Neural progenitor cell (in vitro differentiated cells): ENCODE results near the gene NBDY. TPM values are rescaled to one million over a fixed set of nuclear protein-coding genes. Genes with fewer than 3 reads are reported as not detected.
A peak's percentile ranks its signal among the peaks of the same experiment; 100 is the strongest.
"Not testable (repeated sequence)": the region's sequence is repeated elsewhere in the genome, so short reads cannot be mapped to it uniquely, and the experiment has no call there.

Experiments used
- DNase-seq: peaks from one replicate; pipeline ENCODE4 v3.0.0-alpha.2; 2016; ENCODE audit warnings: low spot score
- H2AFZ ChIP-seq: fragments of 200-600 bp; sonication (generic); replicated peaks from 2 replicates; pipeline ENCODE4 v1.6.1; 2016; ENCODE audit warnings: antibody characterized with exemption
- H3F3A ChIP-seq: fragments of 200-600 bp; sonication (generic); 2 replicates; pipeline ENCODE4 v1.6.1; 2016; ENCODE audit warnings: antibody characterized with exemption, low read depth
- H3K27ac ChIP-seq: fragments of 200-600 bp; sonication (generic); 2 replicates; pipeline ENCODE4 v1.5.1; 2016; ENCODE audit warnings: mild to moderate bottlenecking
- H3K27me3 ChIP-seq: fragments of 200-600 bp; sonication (generic); 2 replicates; pipeline ENCODE4 v1.6.1; 2016; ENCODE audit warnings: mild to moderate bottlenecking, moderate library complexity
- H3K36me3 ChIP-seq: fragments of 200-600 bp; sonication (generic); 2 replicates; pipeline ENCODE4 v1.5.1; 2016
- H3K4me1 ChIP-seq: fragments of 200-600 bp; sonication (generic); 2 replicates; pipeline ENCODE4 v1.6.1; 2016; ENCODE audit warnings: mixed run types
- H3K4me2 ChIP-seq: fragments of 200-600 bp; sonication (generic); 2 replicates; pipeline ENCODE4 v1.6.1; 2016
- H3K4me3 ChIP-seq: fragments of 200-600 bp; sonication (generic); 2 replicates; pipeline ENCODE4 v1.5.1; 2016
- H3K79me2 ChIP-seq: fragments of 200-600 bp; sonication (generic); 2 replicates; pipeline ENCODE4 v1.6.1; 2016; ENCODE audit warnings: low read depth
- H3K9ac ChIP-seq: fragments of 200-600 bp; sonication (generic); 2 replicates; pipeline ENCODE4 v1.6.1; 2016
- H3K9me3 ChIP-seq: fragments of 200-600 bp; sonication (generic); 2 replicates; pipeline ENCODE4 v1.5.1; 2016; ENCODE audit warnings: low read depth
- H4K20me1 ChIP-seq: fragments of 200-600 bp; sonication (generic); 2 replicates; pipeline ENCODE4 v1.6.1; 2016; ENCODE audit warnings: low read depth
- H3K27ac Mint-ChIP-seq: 3 replicates; pipeline ENCODE4 v1.8.0; 2021; ENCODE audit warnings: mixed read lengths
- H3K27me3 Mint-ChIP-seq: 2 replicates; pipeline ENCODE4 v1.8.0; 2022; ENCODE audit warnings: low read depth, mild to moderate bottlenecking, inconsistent platforms, moderate library complexity, mixed read lengths; ENCODE audit not compliant: insufficient read depth
- H3K36me3 Mint-ChIP-seq: 3 replicates; pipeline ENCODE4 v1.8.0; 2021; ENCODE audit warnings: mixed read lengths
- H3K4me1 Mint-ChIP-seq: 3 replicates; pipeline ENCODE4 v1.8.0; 2021; ENCODE audit warnings: mixed read lengths
- H3K4me3 Mint-ChIP-seq: 3 replicates; pipeline ENCODE4 v1.8.0; 2021; ENCODE audit warnings: mild to moderate bottlenecking, moderate library complexity, mixed read lengths
- H3K9me3 Mint-ChIP-seq: 3 replicates; pipeline ENCODE4 v1.8.0; 2020; ENCODE audit warnings: mixed read lengths
- CTCF ChIP-seq: fragments of 200-600 bp; sonication (generic); IDR thresholded peaks from 2 replicates; pipeline ENCODE4 v1.5.1; 2017; ENCODE audit warnings: antibody characterized with exemption, mild to moderate bottlenecking
- EZH2 ChIP-seq: fragments of 200-600 bp; sonication (generic); IDR thresholded peaks from 2 replicates; pipeline ENCODE4 v1.6.1; 2017; ENCODE audit warnings: antibody characterized with exemption, mild to moderate bottlenecking, moderate library complexity
- EZH2phosphoT487 ChIP-seq: fragments of 200-600 bp; sonication (generic); IDR thresholded peaks from 2 replicates; pipeline ENCODE4 v1.6.1; 2017; ENCODE audit warnings: antibody characterized with exemption
- total RNA-seq: library from RNA; depleted of rRNA; stranded (reverse); fragments of >200 nt; gene quantifications from 2 replicates; pipeline ENCODE4 v1.2.3, GENCODE V29; 2015; ENCODE audit warnings: low replicate concordance

The NBDY gene
- total RNA-seq, 1 donor from 2014 or later: 12.2 TPM

GRCh38 chrX:56764975-56765791 is 36.1 kb downstream of the NBDY start:
- Histone ChIP-seq H3F3A (peaks cover 3% of the 10 kb centered on the region), H3K9ac (no peak overlapping the region), H3K27ac (no peak overlapping the region), H4K20me1 (peaks cover 6% of the 10 kb centered on the region), H3K27me3 (no peaks in the 10 kb centered on the region), H3K9me3 (no peaks in the 10 kb centered on the region), H2AFZ (no peak overlapping the region), H3K79me2 (peaks cover 9% of the 10 kb centered on the region), H3K36me3 (no peaks in the 10 kb centered on the region), H3K4me2 (peak overlapping the region; percentile 39), H3K4me3 (no peak overlapping the region), H3K4me1 (peaks cover 4% of the 10 kb centered on the region)
- H3K4me3 Mint-ChIP-seq: no peak overlapping the region
- peaks cover 4% of the 10 kb centered on the region for H3K36me3 Mint-ChIP-seq
- H3K27me3 Mint-ChIP-seq: no peaks in the 10 kb centered on the region
- TF ChIP-seq EZH2 (no peak), CTCF (no peak), EZH2phosphoT487 (no peak)
- DNase-seq: no peak
- no peak overlapping the region for H3K27ac Mint-ChIP-seq
- peaks cover 17% of the 10 kb centered on the region for H3K9me3 Mint-ChIP-seq
- peaks cover 4% of the 10 kb centered on the region for H3K4me1 Mint-ChIP-seq

GRCh38 chrX:56765811-56766553 is 36.9 kb downstream of the NBDY start:
- Mint-ChIP-seq H3K4me3 (no peak overlapping the region), H3K27me3 (no peaks in the 10 kb centered on the region), H3K4me1 (peaks cover 4% of the 10 kb centered on the region), H3K9me3 (peaks cover 17% of the 10 kb centered on the region), H3K27ac (no peak overlapping the region), H3K36me3 (peaks cover 4% of the 10 kb centered on the region)
- Histone ChIP-seq H3K4me3 (no peak overlapping the region), H3K36me3 (no peaks in the 10 kb centered on the region), H4K20me1 (peaks cover 6% of the 10 kb centered on the region), H3K9me3 (no peaks in the 10 kb centered on the region), H3K9ac (no peak overlapping the region), H3K4me1 (peaks cover 4% of the 10 kb centered on the region), H2AFZ (no peak overlapping the region), H3K27ac (no peak overlapping the region), H3K79me2 (peaks cover 9% of the 10 kb centered on the region), H3K4me2 (no peak overlapping the region), H3K27me3 (no peaks in the 10 kb centered on the region), H3F3A (peaks cover 3% of the 10 kb centered on the region)
- DNase-seq: no peak
- TF ChIP-seq EZH2 (no peak), EZH2phosphoT487 (no peak), CTCF (no peak)

GRCh38 chrX:56766554-56767347 is 37.7 kb downstream of the NBDY start:
- H3K9ac ChIP-seq: no peak overlapping the region
- no peak for DNase-seq

GRCh38 chrX:56767348-56768119 is 38.5 kb downstream of the NBDY start:
- H3F3A ChIP-seq, H2AFZ ChIP-seq, H3K27ac Mint-ChIP-seq, H3K4me3 ChIP-seq, H3K27me3 ChIP-seq, DNase-seq, H4K20me1 ChIP-seq, H3K27ac ChIP-seq, H3K27me3 Mint-ChIP-seq, H3K4me2 ChIP-seq, H3K79me2 ChIP-seq, H3K36me3 Mint-ChIP-seq, H3K4me3 Mint-ChIP-seq, H3K4me1 ChIP-seq, H3K9ac ChIP-seq, H3K36me3 ChIP-seq, H3K9me3 ChIP-seq, H3K4me1 Mint-ChIP-seq: not testable (repeated sequence)
- peaks cover 11% of the 10 kb centered on the region for H3K9me3 Mint-ChIP-seq

More at GRCh38 chrX:56766554-56767347, 37.7 kb downstream of the NBDY start:
- Mint-ChIP-seq H3K27me3 (no peaks in the 10 kb centered on the region), H3K36me3 (peaks cover 4% of the 10 kb centered on the region), H3K27ac (no peak overlapping the region), H3K4me1 (peaks cover 4% of the 10 kb centered on the region), H3K4me3 (no peak overlapping the region), H3K9me3 (peaks cover 13% of the 10 kb centered on the region)
- Histone ChIP-seq H3K79me2 (peaks cover 9% of the 10 kb centered on the region), H3K27ac (no peak overlapping the region), H3K4me3 (no peak overlapping the region), H3K4me2 (no peak overlapping the region), H3K36me3 (no peaks in the 10 kb centered on the region), H3K4me1 (peaks cover 4% of the 10 kb centered on the region), H2AFZ (no peak overlapping the region), H3F3A (peaks cover 3% of the 10 kb centered on the region), H4K20me1 (peaks cover 6% of the 10 kb centered on the region), H3K27me3 (no peaks in the 10 kb centered on the region), H3K9me3 (no peaks in the 10 kb centered on the region)
- no peak for TF ChIP-seq CTCF
- no peak for TF ChIP-seq EZH2
- no peak for TF ChIP-seq EZH2phosphoT487
